IMR-90 (cell line): ENCODE measurements around the gene C2orf69. TPM values are rescaled to one million over a fixed set of nuclear protein-coding genes. Genes with fewer than 3 reads are reported as not detected.

Experiments used
- ATAC-seq: fragments of 200-7000 bp; cut with Tn5 transposase; 2 replicates; pipeline ENCODE4 v1.9.1; 2020; ENCODE audit warnings: low read depth, mild to moderate bottlenecking, moderate library complexity
- BruUV-seq: library from RNA; stranded (reverse); fragments of 400-500 nt; replicated peaks from 2 replicates; lab custom pipeline; 2021; lab: Mats Ljungman, UMichigan
- CTCF ChIA-PET: fragments of 300-600 bp; formaldehyde crosslinking; extraction: SDS; loops from one replicate; lab custom pipeline; 2021; ENCODE audit warnings: antibody characterized with exemption; lab: Yijun Ruan, JAX
- POLR2A ChIA-PET: fragments of 300-600 bp; sonication (Branson Sonifier 250); formaldehyde crosslinking; loops from one replicate; lab custom pipeline; 2022; ENCODE audit warnings: antibody characterized with exemption; ENCODE audit not compliant: unreplicated experiment; lab: Charles Lee
- DNase-seq: peaks from one replicate; pipeline ENCODE4 v3.0.0; 2013
- H2AFZ ChIP-seq: replicated peaks from 2 replicates; pipeline ENCODE3; 2013; ENCODE audit warnings: low read length, mild to moderate bottlenecking; ENCODE audit not compliant: poor library complexity
- H2AK5ac ChIP-seq: 2 replicates; pipeline ENCODE4 v1.6.1; 2013; ENCODE audit warnings: low read depth, low read length, inconsistent platforms
- H2AK9ac ChIP-seq: replicated peaks from 2 replicates; pipeline ENCODE3; 2013; ENCODE audit warnings: mild to moderate bottlenecking, low read depth, low read length, moderate library complexity; ENCODE audit not compliant: poor library complexity
- H2BK120ac ChIP-seq: 2 replicates; pipeline ENCODE4 v1.6.1; 2013; ENCODE audit warnings: low read depth, low read length, inconsistent platforms
- H2BK15ac ChIP-seq: 3 replicates; pipeline ENCODE4 v1.6.1; 2013; ENCODE audit warnings: low read depth, low read length, inconsistent platforms
- H2BK20ac ChIP-seq: 2 replicates; pipeline ENCODE4 v1.6.1; 2013; ENCODE audit warnings: low read depth, mild to moderate bottlenecking, inconsistent platforms, low read length, moderate library complexity
- H2BK5ac ChIP-seq: 2 replicates; pipeline ENCODE4 v1.6.1; 2013; ENCODE audit warnings: mild to moderate bottlenecking, low read depth, low read length, inconsistent platforms; ENCODE audit not compliant: poor library complexity, severe bottlenecking
- H3K14ac ChIP-seq: replicated peaks from 2 replicates; pipeline ENCODE4 v1.6.1; 2013; ENCODE audit warnings: low read depth, low read length, inconsistent platforms
- H3K18ac ChIP-seq: 2 replicates; pipeline ENCODE4 v1.6.1; 2013; ENCODE audit warnings: low read depth, low read length, control low read depth
- H3K23ac ChIP-seq: 2 replicates; pipeline ENCODE4 v1.6.1; 2013; ENCODE audit warnings: low read depth, low read length, inconsistent platforms
- H3K27ac ChIP-seq: 2 replicates; pipeline ENCODE4 v1.5.1; 2013; ENCODE audit warnings: mild to moderate bottlenecking, control low read depth, low read length; ENCODE audit not compliant: insufficient read depth
- H3K27me3 ChIP-seq: 2 replicates; pipeline ENCODE4 v1.6.1; 2013; ENCODE audit warnings: low read length; ENCODE audit not compliant: control insufficient read depth, insufficient read depth
- H3K36me3 ChIP-seq: 2 replicates; pipeline ENCODE4 v1.6.1; 2013; ENCODE audit warnings: low read length, mixed read lengths; ENCODE audit not compliant: control insufficient read depth, insufficient read depth
- H3K4ac ChIP-seq: 2 replicates; pipeline ENCODE4 v1.6.1; 2013; ENCODE audit warnings: low read depth, low read length, inconsistent platforms
- H3K4me1 ChIP-seq: 2 replicates; pipeline ENCODE4 v1.6.1; 2013; ENCODE audit warnings: low read length, mixed read lengths; ENCODE audit not compliant: control insufficient read depth, insufficient read depth
- H3K4me2 ChIP-seq: 2 replicates; pipeline ENCODE4 v1.6.1; 2013; ENCODE audit warnings: low read depth, mild to moderate bottlenecking, control low read depth, low read length, moderate library complexity
- H3K4me3 ChIP-seq: 2 replicates; pipeline ENCODE4 v1.5.1; 2013; ENCODE audit warnings: low read depth, mild to moderate bottlenecking, control low read depth, low read length, moderate library complexity; ENCODE audit not compliant: insufficient read depth
- H3K56ac ChIP-seq: 2 replicates; pipeline ENCODE4 v1.6.1; 2013; ENCODE audit warnings: low read length, inconsistent platforms; ENCODE audit not compliant: insufficient read depth; ENCODE audit errors: extremely low read depth
- H3K79me1 ChIP-seq, 2 experiments: 2 replicates each; pipeline ENCODE4 v1.6.1; 2013; ENCODE audit warnings: low read length in 2 of 2, inconsistent platforms in 1 of 2, low read depth in 1 of 2
- H3K9ac ChIP-seq: 2 replicates; pipeline ENCODE4 v1.6.1; 2013; ENCODE audit warnings: low read depth, low read length, control low read depth
- H3K9me1 ChIP-seq: 2 replicates; pipeline ENCODE4 v1.6.1; 2013; ENCODE audit warnings: low read length, inconsistent platforms; ENCODE audit not compliant: insufficient read depth
- H3K9me3 ChIP-seq: 2 replicates; pipeline ENCODE4 v1.6.1; 2013; ENCODE audit warnings: low read length; ENCODE audit not compliant: control insufficient read depth, insufficient read depth
- H4K20me1 ChIP-seq: 2 replicates; pipeline ENCODE4 v1.6.1; 2013; ENCODE audit warnings: low read length, inconsistent platforms; ENCODE audit not compliant: insufficient read depth
- H4K5ac ChIP-seq: 2 replicates; pipeline ENCODE4 v1.6.1; 2013; ENCODE audit warnings: mild to moderate bottlenecking, low read depth, low read length, control low read depth
- H4K8ac ChIP-seq, 2 experiments: 2 replicates each; pipeline ENCODE4 v1.6.1; 2013; ENCODE audit warnings: low read depth in 2 of 2, low read length in 2 of 2, control low read depth in 1 of 2, inconsistent platforms in 1 of 2
- H4K91ac ChIP-seq: 2 replicates; pipeline ENCODE4 v1.6.1; 2013; ENCODE audit warnings: low read depth, low read length, inconsistent platforms; ENCODE audit not compliant: insufficient read depth
- BHLHE40 ChIP-seq: fragments of 150-350 bp; IDR thresholded peaks from 2 replicates; pipeline ENCODE4 v1.6.1; 2016; ENCODE audit warnings: mild to moderate bottlenecking, low read depth, low read length
- CEBPB ChIP-seq: IDR thresholded peaks from 2 replicates; pipeline ENCODE4 v1.6.1; 2012; ENCODE audit warnings: low read depth, low read length, improper control_type of control experiment
- CHD1 ChIP-seq: IDR thresholded peaks from 2 replicates; pipeline ENCODE4 v1.6.1; 2012; ENCODE audit warnings: low read depth, low read length, improper control_type of control experiment
- CTCF ChIP-seq: conservative IDR thresholded peaks from 2 replicates; pipeline ENCODE4 v1.5.1; 2012; ENCODE audit warnings: mild to moderate bottlenecking, low read depth, low read length, improper control_type of control experiment
- FOS ChIP-seq: fragments of 150-350 bp; IDR thresholded peaks from 2 replicates; pipeline ENCODE4 v1.6.1; 2016; ENCODE audit warnings: low read depth, low read length
- MAFK ChIP-seq: IDR thresholded peaks from 2 replicates; pipeline ENCODE4 v1.6.1; 2012; ENCODE audit warnings: low read depth, low read length, improper control_type of control experiment
- MAZ ChIP-seq: IDR thresholded peaks from 2 replicates; pipeline ENCODE4 v1.6.1; 2012; ENCODE audit warnings: low read depth, mild to moderate bottlenecking, low read length, improper control_type of control experiment, moderate library complexity, borderline replicate concordance
- MXI1 ChIP-seq: IDR thresholded peaks from 2 replicates; pipeline ENCODE4 v1.6.1; 2012; ENCODE audit warnings: low read depth, mild to moderate bottlenecking, low read length, moderate library complexity, borderline replicate concordance
- NFE2L2 ChIP-seq: fragments of 150-350 bp; IDR thresholded peaks from 2 replicates; pipeline ENCODE4 v1.6.1; 2016; ENCODE audit warnings: low read depth, mild to moderate bottlenecking, low read length
- POLR2A ChIP-seq: IDR thresholded peaks from 2 replicates; pipeline ENCODE4 v1.6.1; 2012; ENCODE audit warnings: mild to moderate bottlenecking, low read depth, low read length
- RAD21 ChIP-seq: IDR thresholded peaks from 2 replicates; pipeline ENCODE4 v1.6.1; 2012; ENCODE audit warnings: low read length, improper control_type of control experiment
- RCOR1 ChIP-seq: IDR thresholded peaks from 2 replicates; pipeline ENCODE4 v1.6.1; 2012; ENCODE audit warnings: mild to moderate bottlenecking, low read length, improper control_type of control experiment; ENCODE audit not compliant: insufficient replicate concordance
- RFX5 ChIP-seq: IDR thresholded peaks from 2 replicates; pipeline ENCODE4 v1.8.0; 2012; ENCODE audit warnings: low read depth, mild to moderate bottlenecking, low read length, moderate library complexity
- SMC3 ChIP-seq: fragments of 150-350 bp; IDR thresholded peaks from 2 replicates; pipeline ENCODE4 v1.6.1; 2016; ENCODE audit warnings: low read depth, mild to moderate bottlenecking, antibody characterized with exemption, low read length, moderate library complexity
- WGBS, 2 experiments: methylation state at CpG; one replicate each; pipeline versions ENCODE4 v1.1.5 to v1.1.7; 2013; ENCODE audit warnings: missing lambda C conversion rate in 2 of 2; ENCODE audit not compliant: insufficient read length in 1 of 2; ENCODE audit errors: extremely low coverage in 2 of 2; 5-methylcytosine and 5-hydroxymethylcytosine counted together
- dilution Hi-C: fragments of 300-500 bp; cut with HindIII; formaldehyde crosslinking; loops from one replicate; pipeline ENCODE4 v1.14.3; 2018; ENCODE audit warnings: low sequenced_read_pairs; ENCODE audit not compliant: unreplicated experiment
- in situ Hi-C: fragments of 300-500 bp; cut with MboI; formaldehyde crosslinking; loops from 3 replicates; pipeline ENCODE4 v1.14.3; 2019; ENCODE audit warnings: low sequenced_read_pairs, inconsistent platforms, mixed read lengths
- intact Hi-C: fragments of 100-400 bp; cut with micrococcal nuclease; formaldehyde crosslinking; loops from 2 replicates; pipeline ENCODE4 v1.10.0; 2022
- polyA plus RNA-seq, 3 experiments: library from polyadenylated mRNA; depleted of rRNA; stranded (reverse); fragments of >200 nt; gene quantifications; 2 replicates each; pipeline ENCODE4 v1.2.3, GENCODE V29; 2012; ENCODE audit warnings: low replicate concordance in 1 of 3
- total RNA-seq: library from RNA; depleted of rRNA; stranded (reverse); fragments of >200 nt; gene quantifications from 2 replicates; pipeline ENCODE4 v1.2.3, GENCODE V29; 2012
- TF ChIP-seq, protein P1 (sequence below): fragments of 150-350 bp; IDR thresholded peaks from 2 replicates; pipeline ENCODE4 v1.6.1; 2016; ENCODE audit warnings: low read depth, mild to moderate bottlenecking, low read length, moderate library complexity, borderline replicate concordance

The C2orf69 gene
- total and polyA plus RNA-seq, 2 of the 4 experiments (the other 2 are of a cell fraction) = 3.1 to 4.7 TPM

DNA sequence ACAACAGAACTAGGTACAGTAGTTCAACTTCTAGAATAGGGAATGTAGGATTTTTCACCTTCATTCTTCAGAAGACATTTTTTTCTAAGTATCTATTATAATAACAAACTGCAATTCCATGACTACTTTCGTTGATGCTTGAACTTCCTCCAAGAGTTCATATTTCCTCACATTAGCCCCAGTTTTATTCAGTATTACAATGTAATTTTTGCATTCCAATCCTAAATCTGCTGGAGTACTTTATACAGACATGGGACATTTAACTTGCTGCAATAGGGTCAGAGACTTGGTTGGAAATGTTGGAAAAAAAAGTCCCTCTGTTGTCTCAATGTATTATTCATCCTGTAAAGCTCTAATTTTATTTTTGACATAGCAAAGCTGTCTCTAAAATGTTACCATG, 40.5 kb upstream of the C2orf69 start:
- WGBS, 2 experiments = no CpG with 5 or more reads among the region's 1 CpG
- in situ Hi-C loops = no loop called here
- H4K5ac ChIP-seq = no peak overlapping the region

More for the DNA sequence above, 40.5 kb upstream of the C2orf69 start:
- Histone ChIP-seq H3K4me1 (no peaks in the 10 kb centered on the region), H4K91ac (no peak overlapping the region), H2BK120ac (no peak overlapping the region), H4K20me1 (no peaks in the 10 kb centered on the region), H3K36me3 (no peaks in the 10 kb centered on the region), H3K4me3 (no peak overlapping the region), H3K14ac (no peak overlapping the region), H3K23ac (no peak overlapping the region), H4K8ac (no peak overlapping the region), H3K9me3 (peaks cover 3% of the 10 kb centered on the region), H3K27me3 (no peaks in the 10 kb centered on the region; the same call in 1 of the 2 replicates), H2AK9ac (no peak overlapping the region), H3K79me1 (no peaks in the 10 kb centered on the region), H3K56ac (no peak overlapping the region), H3K4me2 (no peak overlapping the region), H3K27ac (no peak overlapping the region), H3K4ac (no peak overlapping the region), H3K9me1 (no peaks in the 10 kb centered on the region), H2BK20ac (no peak overlapping the region), H2AFZ (no peak overlapping the region), H2BK5ac (no peak overlapping the region), H2BK15ac (no peak overlapping the region), H3K9ac (no peak overlapping the region), H3K18ac (no peak overlapping the region), H2AK5ac (no peak overlapping the region)
- TF ChIP-seq POLR2A = no peak
- TF ChIP-seq BHLHE40 = no peak
- TF ChIP-seq, protein P1, sequence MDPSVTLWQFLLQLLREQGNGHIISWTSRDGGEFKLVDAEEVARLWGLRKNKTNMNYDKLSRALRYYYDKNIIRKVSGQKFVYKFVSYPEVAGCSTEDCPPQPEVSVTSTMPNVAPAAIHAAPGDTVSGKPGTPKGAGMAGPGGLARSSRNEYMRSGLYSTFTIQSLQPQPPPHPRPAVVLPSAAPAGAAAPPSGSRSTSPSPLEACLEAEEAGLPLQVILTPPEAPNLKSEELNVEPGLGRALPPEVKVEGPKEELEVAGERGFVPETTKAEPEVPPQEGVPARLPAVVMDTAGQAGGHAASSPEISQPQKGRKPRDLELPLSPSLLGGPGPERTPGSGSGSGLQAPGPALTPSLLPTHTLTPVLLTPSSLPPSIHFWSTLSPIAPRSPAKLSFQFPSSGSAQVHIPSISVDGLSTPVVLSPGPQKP = no peak
- TF ChIP-seq RAD21 = no peak
- no peak for TF ChIP-seq RFX5
- no peak for TF ChIP-seq CTCF
- TF ChIP-seq MAFK = no peak
- no peak for TF ChIP-seq MAZ
- no peak for TF ChIP-seq RCOR1
- no peak for TF ChIP-seq CHD1
- no peak for TF ChIP-seq NFE2L2
- no peak for TF ChIP-seq SMC3
- TF ChIP-seq CEBPB = no peak
- TF ChIP-seq FOS = no peak
- TF ChIP-seq MXI1 = no peak
- intact Hi-C loops = no loop called here
- ChIA-PET CTCF (no interaction called here), POLR2A (no interaction called here)
- no TSS peak for BruUV-seq
- peak; percentile 46; the same call in 1 of the 2 replicates for ATAC-seq
- DNase-seq = peak; percentile 3
- dilution Hi-C loops = no loop called here
